Fibroblast of mammary gland (primary cell): Measurements from ENCODE around the gene RIOK3.

Source experiments
- DNase-seq: peaks from one replicate; pipeline ENCODE4 v3.0.0-alpha.2; 2010; ENCODE audit warnings: low read depth
- H3K4me3 ChIP-seq: 2 replicates; pipeline ENCODE4 v1.5.1; 2011; ENCODE audit warnings: low read depth, mild to moderate bottlenecking, low read length, moderate library complexity; ENCODE audit not compliant: control insufficient read depth
- TF ChIP-seq, protein P1 (sequence below): conservative IDR thresholded peaks from 2 replicates; pipeline ENCODE4 v1.5.1; 2011; ENCODE audit warnings: low read depth, low read length, inconsistent platforms; ENCODE audit not compliant: control insufficient read depth, insufficient read depth

Gene RIOK3

DNA sequence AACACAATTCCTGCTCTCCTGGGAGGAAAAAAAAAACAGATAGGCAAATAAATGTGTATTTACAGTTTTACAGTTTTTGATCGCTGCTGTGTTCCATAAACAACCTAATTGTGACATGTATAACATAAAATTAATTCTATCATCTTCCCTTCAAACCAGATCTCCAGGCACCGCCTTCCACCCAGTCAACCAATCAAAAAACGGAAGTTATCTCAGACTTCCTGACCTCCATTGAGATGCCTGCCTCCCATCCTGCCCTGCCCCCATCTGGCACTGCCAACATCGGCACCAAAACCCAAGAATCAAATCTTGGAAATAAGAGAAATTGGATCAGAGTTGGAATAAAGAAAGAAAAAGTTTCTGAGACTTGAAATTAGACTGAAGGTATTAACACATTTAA is 3.1 kb upstream of the RIOK3 start:
- DNase-seq: no peak
- TF ChIP-seq, protein P1, sequence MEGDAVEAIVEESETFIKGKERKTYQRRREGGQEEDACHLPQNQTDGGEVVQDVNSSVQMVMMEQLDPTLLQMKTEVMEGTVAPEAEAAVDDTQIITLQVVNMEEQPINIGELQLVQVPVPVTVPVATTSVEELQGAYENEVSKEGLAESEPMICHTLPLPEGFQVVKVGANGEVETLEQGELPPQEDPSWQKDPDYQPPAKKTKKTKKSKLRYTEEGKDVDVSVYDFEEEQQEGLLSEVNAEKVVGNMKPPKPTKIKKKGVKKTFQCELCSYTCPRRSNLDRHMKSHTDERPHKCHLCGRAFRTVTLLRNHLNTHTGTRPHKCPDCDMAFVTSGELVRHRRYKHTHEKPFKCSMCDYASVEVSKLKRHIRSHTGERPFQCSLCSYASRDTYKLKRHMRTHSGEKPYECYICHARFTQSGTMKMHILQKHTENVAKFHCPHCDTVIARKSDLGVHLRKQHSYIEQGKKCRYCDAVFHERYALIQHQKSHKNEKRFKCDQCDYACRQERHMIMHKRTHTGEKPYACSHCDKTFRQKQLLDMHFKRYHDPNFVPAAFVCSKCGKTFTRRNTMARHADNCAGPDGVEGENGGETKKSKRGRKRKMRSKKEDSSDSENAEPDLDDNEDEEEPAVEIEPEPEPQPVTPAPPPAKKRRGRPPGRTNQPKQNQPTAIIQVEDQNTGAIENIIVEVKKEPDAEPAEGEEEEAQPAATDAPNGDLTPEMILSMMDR: no peak
- no peak overlapping the region for H3K4me3 ChIP-seq

DNA sequence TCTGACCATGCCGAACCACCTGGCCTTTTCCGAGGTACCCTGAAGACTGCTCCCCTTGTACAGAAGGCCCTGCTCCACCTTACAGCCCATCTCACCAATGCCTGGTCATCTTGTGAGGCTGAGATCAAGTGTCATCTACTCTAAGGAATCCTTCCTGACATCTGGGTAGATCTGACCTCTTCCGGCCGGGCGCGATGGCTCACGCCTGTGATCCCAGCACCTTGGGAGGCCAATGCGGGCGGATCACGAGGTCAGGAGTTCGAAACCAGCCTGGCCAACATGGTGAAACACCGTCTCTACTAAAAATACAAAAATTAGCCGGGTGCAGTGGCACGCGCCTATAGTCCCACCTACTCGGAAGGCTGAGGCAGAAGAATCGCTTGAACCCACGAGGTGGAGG is 2.1 kb upstream of the RIOK3 start:
- TF ChIP-seq, protein P1: no peak
- DNase-seq: no peak
- no peak overlapping the region for H3K4me3 ChIP-seq

DNA sequence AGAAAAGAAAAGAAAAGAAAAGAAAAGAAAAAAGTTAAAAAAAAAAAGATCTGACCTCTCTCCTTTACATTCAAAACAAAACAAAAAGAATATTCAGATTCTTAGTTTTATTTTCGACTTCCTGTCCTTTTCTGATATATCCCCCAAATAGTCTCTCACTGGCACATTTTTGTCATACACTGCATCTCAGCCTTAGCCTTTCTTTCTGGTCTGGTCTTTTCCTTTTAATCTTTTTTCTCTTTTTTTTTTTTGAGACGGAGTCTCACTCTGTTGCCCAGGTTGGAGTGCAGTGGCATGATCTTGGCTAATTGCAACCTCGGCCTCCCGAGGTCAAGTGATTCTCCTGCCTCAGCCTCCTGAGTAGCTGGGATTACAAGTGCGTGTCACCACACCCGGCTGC is 1.6 kb upstream of the RIOK3 start:
- DNase-seq: no peak
- no peak overlapping the region for H3K4me3 ChIP-seq
- TF ChIP-seq, protein P1: no peak

DNA sequence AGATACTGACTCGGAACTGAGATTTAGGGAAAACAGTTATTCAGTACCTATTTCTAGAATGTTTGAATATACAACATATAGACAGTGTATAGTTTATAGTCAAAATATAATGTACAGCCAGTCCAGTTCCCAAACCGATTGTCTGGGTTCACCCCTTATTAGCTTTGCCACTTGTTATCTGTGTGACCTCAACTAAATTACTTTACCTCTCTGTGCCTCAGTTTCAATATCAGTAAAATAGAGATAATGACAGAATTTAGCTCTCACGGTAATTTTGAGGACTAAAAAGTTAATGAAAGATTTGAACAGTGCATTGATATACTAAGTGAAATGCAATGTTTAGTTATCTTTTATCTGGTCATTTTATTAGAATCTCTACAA is 750 bp upstream of the RIOK3 start:
- no peak for DNase-seq
- TF ChIP-seq, protein P1: no peak
- H3K4me3 ChIP-seq: peak overlapping the region; percentile 99

DNA sequence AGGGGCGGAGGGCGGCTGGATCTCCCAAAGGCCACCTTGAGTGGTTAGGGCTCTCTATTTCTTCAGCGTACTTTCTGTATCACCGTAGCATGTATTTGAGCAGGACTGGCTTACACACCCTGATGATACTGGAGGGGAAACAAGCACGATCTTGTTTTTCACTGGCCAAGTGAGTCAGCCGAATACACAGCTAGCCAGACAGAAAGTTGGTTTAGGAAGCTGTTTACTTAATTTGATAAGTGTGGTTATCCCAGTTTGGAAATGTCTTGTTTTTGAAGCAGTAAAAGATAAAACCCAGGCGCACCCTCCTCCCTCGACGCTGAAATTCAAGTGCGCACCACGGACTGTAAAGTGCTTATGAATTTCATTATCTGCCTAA is 582 bp downstream of the RIOK3 start:
- DNase-seq: peak; percentile 64
- TF ChIP-seq, protein P1: no peak
- peak overlapping the region; percentile 99 for H3K4me3 ChIP-seq

DNA sequence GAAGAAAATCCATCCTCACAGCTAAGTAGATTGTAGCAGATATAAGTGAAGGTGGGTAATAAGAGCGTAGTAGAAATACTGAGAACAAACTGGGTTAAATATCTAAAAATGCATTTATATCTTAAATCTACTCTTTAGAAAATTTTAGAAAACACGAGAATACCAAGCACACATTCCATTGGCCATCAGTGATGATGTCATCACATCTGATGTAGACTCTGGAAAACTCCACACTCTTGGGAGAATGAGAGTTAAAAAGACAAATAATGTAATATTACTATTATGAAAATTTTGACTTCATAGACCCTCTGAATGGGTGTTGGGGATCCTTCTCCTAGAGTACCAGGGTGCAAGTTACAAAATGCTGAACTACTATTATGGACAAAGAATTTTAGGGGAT is 3.7 kb downstream of the RIOK3 start:
- TF ChIP-seq, protein P1: no peak
- no peak overlapping the region for H3K4me3 ChIP-seq
- no peak for DNase-seq

DNA sequence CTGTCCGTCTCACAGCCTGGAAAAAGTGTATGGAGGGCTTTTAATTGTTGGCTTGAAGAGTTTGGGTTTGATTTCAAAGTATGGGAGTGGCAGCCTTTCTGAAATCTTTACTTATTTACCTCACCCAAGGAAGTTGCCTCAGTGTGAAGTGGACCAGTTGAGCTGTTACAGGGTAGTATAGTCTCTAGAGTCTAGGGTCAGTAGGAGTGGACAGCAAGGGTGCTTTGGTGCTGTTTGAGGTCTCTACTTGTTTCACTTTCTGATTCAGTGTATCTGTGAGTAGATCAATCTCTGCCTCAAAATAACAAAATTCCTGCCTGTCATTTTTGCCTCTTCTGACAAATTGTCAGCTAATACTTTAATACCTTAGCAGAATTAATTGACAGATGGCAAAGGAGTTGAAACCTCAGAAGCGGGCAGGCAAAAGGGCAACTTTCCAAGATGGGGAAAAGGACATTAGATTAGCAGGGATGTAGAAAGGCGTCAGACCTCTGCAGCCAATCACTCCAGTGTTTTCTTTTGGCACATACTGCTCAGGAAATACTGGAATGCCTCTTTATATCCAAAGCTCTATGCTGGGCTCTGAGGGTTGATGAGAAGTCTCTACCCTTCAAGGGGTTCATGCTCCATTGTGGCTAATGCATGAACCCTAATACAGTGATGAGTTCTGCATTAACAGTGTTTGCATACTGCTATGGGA is 5.9 kb downstream of the RIOK3 start:
- no peak for DNase-seq
- H3K4me3 ChIP-seq: no peak overlapping the region
- TF ChIP-seq, protein P1: no peak
